Panc1 (cell line): Measurements from ENCODE around the gene MYO7A. TPM values are rescaled to one million over a fixed set of nuclear protein-coding genes. Genes with fewer than 3 reads are reported as not detected.

Experiments
- ATAC-seq: fragments of 200-7000 bp; cut with Tn5 transposase; 2 replicates; pipeline ENCODE4 v1.9.1; 2020; ENCODE audit warnings: mild to moderate bottlenecking, moderate library complexity
- BruUV-seq: library from RNA; stranded (reverse); fragments of 400-500 nt; replicated peaks from 2 replicates; lab custom pipeline; 2021; lab: Mats Ljungman, UMichigan
- CTCF ChIA-PET: fragments of 300-600 bp; sonication (Branson Sonifier 250); formaldehyde crosslinking; loops from one replicate; lab custom pipeline; 2022; ENCODE audit warnings: antibody characterized with exemption; lab: Charles Lee
- POLR2A ChIA-PET: fragments of 300-600 bp; sonication (Branson Sonifier 250); formaldehyde crosslinking; loops from one replicate; lab custom pipeline; 2022; ENCODE audit warnings: antibody characterized with exemption; lab: Charles Lee
- DNase-seq: peaks from one replicate; pipeline ENCODE4 v3.0.0-alpha.2; 2010; ENCODE audit warnings: low read depth, low spot score
- H3K27ac ChIP-seq: 2 replicates; pipeline ENCODE4 v1.5.1; 2011; ENCODE audit warnings: mild to moderate bottlenecking, low read length, inconsistent platforms
- H3K27me3 ChIP-seq: fragments of 200-500 bp; sonication (Bioruptor generic); 2 replicates; pipeline ENCODE4 v1.6.0; 2014; ENCODE audit warnings: low read length, inconsistent platforms; ENCODE audit not compliant: control insufficient read depth, insufficient read depth
- H3K36me3 ChIP-seq: fragments of 200-500 bp; sonication (Bioruptor generic); 2 replicates; pipeline ENCODE4 v1.5.1; 2014; ENCODE audit warnings: inconsistent platforms, mild to moderate bottlenecking, low read length, moderate library complexity; ENCODE audit not compliant: control insufficient read depth, insufficient read depth
- H3K4me1 ChIP-seq: 2 replicates; pipeline ENCODE4 v1.5.1; 2011; ENCODE audit warnings: inconsistent platforms, mild to moderate bottlenecking, low read length, moderate library complexity; ENCODE audit not compliant: control insufficient read depth, insufficient read depth
- H3K4me3 ChIP-seq, 2 experiments: 2 replicates each; pipeline ENCODE4 v1.5.1; 2011 to 2012; ENCODE audit warnings: low read depth in 2 of 2, low read length in 2 of 2, mild to moderate bottlenecking in 2 of 2, inconsistent platforms in 1 of 2, moderate library complexity in 1 of 2
- H3K9me3 ChIP-seq: fragments of 200-500 bp; sonication (Bioruptor generic); 2 replicates; pipeline ENCODE4 v1.5.1; 2014; ENCODE audit warnings: low read depth, mild to moderate bottlenecking, inconsistent platforms, low read length, moderate library complexity; ENCODE audit not compliant: control insufficient read depth, insufficient read depth
- CTCF ChIP-seq: fragments of 450-650 bp; IDR thresholded peaks from 2 replicates; pipeline ENCODE4 v1.5.1; 2017; ENCODE audit warnings: mild to moderate bottlenecking
- POLR2AphosphoS5 ChIP-seq: IDR thresholded peaks from 2 replicates; pipeline ENCODE4 v1.6.1; 2012; ENCODE audit warnings: mild to moderate bottlenecking, low read depth, low read length, moderate library complexity
- REST ChIP-seq, 2 experiments: IDR thresholded peaks; 2 replicates each; pipeline ENCODE4 v1.6.1; 2011 to 2012; ENCODE audit warnings: low read depth in 2 of 2, control low read depth in 1 of 2, low read length in 1 of 2, mild to moderate bottlenecking in 1 of 2, moderate library complexity in 1 of 2; ENCODE audit not compliant: insufficient read depth in 1 of 2
- SIN3A ChIP-seq: IDR thresholded peaks from 2 replicates; pipeline ENCODE4 v1.6.1; 2012; ENCODE audit warnings: low read depth, mild to moderate bottlenecking, low read length, moderate library complexity, borderline replicate concordance; ENCODE audit not compliant: insufficient read depth
- TCF7L2 ChIP-seq: IDR thresholded peaks from 2 replicates; pipeline ENCODE4 v1.6.1; 2011; ENCODE audit warnings: mild to moderate bottlenecking, low read depth, low read length, inconsistent platforms
- in situ Hi-C: cut with HindIII; loops from 2 replicates; pipeline ENCODE4 v1.10.0; 2016; ENCODE audit warnings: low sequenced_read_pairs, low pct_unique_long_range_greater_than_20kb
- intact Hi-C: fragments of 100-400 bp; cut with micrococcal nuclease; formaldehyde crosslinking; loops from one replicate; pipeline ENCODE4 v1.10.0; 2022; ENCODE audit not compliant: unreplicated experiment
- total RNA-seq: library from RNA; stranded (reverse); gene quantifications from one replicate; pipeline ENCODE4 v1.2.1, GENCODE V29; 2021; ENCODE audit not compliant: unreplicated experiment

Gene MYO7A
- total RNA-seq, 1 experiment from 2014 or later: 1.3 TPM

GRCh38 chr11:77159219-77159936 is 31.3 kb downstream of the MYO7A start:
- in situ Hi-C loops: no loop called here
- CTCF ChIA-PET: no interaction called here
- POLR2A ChIA-PET: interaction anchor here (0.5 kb wide), 1 partner anchor 107 kb away, joined by 3 read pairs; no protein-coding TSS in a partner anchor
- Histone ChIP-seq H3K27me3 (peaks cover 2% of the 10 kb centered on the region), H3K36me3 (no peaks in the 10 kb centered on the region), H3K4me1 (no peaks in the 10 kb centered on the region), H3K4me3 (no peak overlapping the region), H3K9me3 (no peaks in the 10 kb centered on the region), H3K27ac (no peak overlapping the region)
- intact Hi-C loops: no loop called here
- no TSS peak for BruUV-seq
- no peak for DNase-seq
- TF ChIP-seq SIN3A: no peak
- no peak for TF ChIP-seq TCF7L2
- TF ChIP-seq POLR2AphosphoS5: no peak
- no peak for TF ChIP-seq CTCF
- no peak for TF ChIP-seq REST (IDR thresholded peaks at IDR 0.05; ENCODE audit: insufficient read depth in 1 of 2, low read depth in 2 of 2, low read length in 1 of 2)
- no peak for ATAC-seq

GRCh38 chr11:77159937-77160495 is 32.0 kb downstream of the MYO7A start:
- H3K4me1 ChIP-seq: no peaks in the 10 kb centered on the region
- ChIA-PET POLR2A (no interaction called here), CTCF (no interaction called here)
- intact Hi-C loops: no loop called here
- in situ Hi-C loops: no loop called here
- DNase-seq: no peak
- no peak for TF ChIP-seq TCF7L2
- TF ChIP-seq REST (IDR thresholded peaks at IDR 0.05; ENCODE audit: insufficient read depth in 1 of 2, low read depth in 2 of 2, low read length in 1 of 2): no peak
- TF ChIP-seq CTCF: no peak
- TF ChIP-seq SIN3A: no peak
- TF ChIP-seq POLR2AphosphoS5: no peak
- H3K4me3 ChIP-seq: no peak overlapping the region
- peaks cover 4% of the 10 kb centered on the region for H3K27me3 ChIP-seq
- ATAC-seq: no peak
- no peaks in the 10 kb centered on the region for H3K9me3 ChIP-seq
- H3K27ac ChIP-seq: no peak overlapping the region
- no peaks in the 10 kb centered on the region for H3K36me3 ChIP-seq
- no TSS peak for BruUV-seq
